Right cardiac atrium (tissue), 5 donors: ENCODE results near the gene TBC1D7. TPM values are rescaled to one million over a fixed set of nuclear protein-coding genes. Genes with fewer than 3 reads are reported as not detected.

ENCODE experiments used
- ATAC-seq, 2 donors: fragments of 200-7000 bp; cut with Tn5 transposase; one replicate each; pipeline versions ENCODE4 v1.8.0 to v1.9.1; 2020; ENCODE audit warnings: moderate library complexity in 2 of 2, mild to moderate bottlenecking in 1 of 2
- DNase-seq, 3 donors: peaks; one replicate each; pipeline ENCODE4 v3.0.0-alpha.2; 2020
- H3K27ac ChIP-seq: one replicate; pipeline ENCODE4 v1.5.1; 2013; ENCODE audit warnings: mild to moderate bottlenecking, low read length, control low read depth, moderate library complexity
- H3K27me3 ChIP-seq: one replicate; pipeline ENCODE4 v1.6.1; 2013; ENCODE audit not compliant: control insufficient read depth, insufficient read depth
- H3K4me1 ChIP-seq: one replicate; pipeline ENCODE4 v1.6.1; 2013; ENCODE audit warnings: low read length; ENCODE audit not compliant: control insufficient read depth, insufficient read depth
- H3K4me3 ChIP-seq: one replicate; pipeline ENCODE4 v1.5.1; 2013; ENCODE audit warnings: low read length, control low read depth
- H3K9me3 ChIP-seq: one replicate; pipeline ENCODE4 v1.6.1; 2013; ENCODE audit warnings: low read length; ENCODE audit not compliant: control insufficient read depth
- WGBS: extraction: QIAGEN DNeasy Blood & Tissue Kit; methylation state at CpG from one replicate; pipeline ENCODE4 v1.1.7; 2013; 5-methylcytosine and 5-hydroxymethylcytosine counted together
- intact Hi-C, 4 donors: fragments of 100-400 bp; cut with DNase I; formaldehyde crosslinking; loops; one replicate each; pipeline versions ENCODE4 v1.11.0 to v1.14.0; 2022 to 2023
- polyA plus RNA-seq: library from polyadenylated mRNA; stranded (reverse); fragments of 200-250 nt; gene quantifications from one replicate; pipeline ENCODE4 v1.2.3, GENCODE V29; 2013
- total RNA-seq, 4 donors: library from RNA; stranded (reverse); fragmentation: NEBNext Ultra II Directional; extraction: Animal tissue kit (Norgen Biotek cat#: 25700); gene quantifications; one replicate each; pipeline ENCODE4 v1.2.1, GENCODE V29; 2021
- donor health status: healthy with polysubstance abuse.
- donor health status: DM: no; HTN: yes; CAD: no.
- donor health status: DM: no; HTN: no; CAD: no.
- donor health status: DM: no; HTN: yes; CAD: no; lungs with severe emphysema.
- donor health status: DM: yes; HTN: yes; CAD: no.

The TBC1D7 gene
- total and polyA plus RNA-seq, 5 donors, result 21.0 to 41.8 (median 26.2) TPM

GRCh38 chr6:13318821-13319220, 9.5 kb downstream of the TBC1D7 start:
- H3K4me3 ChIP-seq, result no peak overlapping the region
- ATAC-seq (no peak), DNase-seq (no peak)
- no peaks in the 10 kb centered on the region for H3K9me3 ChIP-seq
- intact Hi-C loops, result no loop called here
- 76% methylated on average over 2 of the region's 2 CpGs for WGBS
- H3K27me3 ChIP-seq, result no peaks in the 10 kb centered on the region
- H3K4me1 ChIP-seq, result no peaks in the 10 kb centered on the region
- H3K27ac ChIP-seq, result no peak overlapping the region

GRCh38 chr6:13315896-13316295, 12.4 kb downstream of the TBC1D7 start:
- H3K27ac ChIP-seq, result no peak overlapping the region
- intact Hi-C loops, result no loop called here
- no peaks in the 10 kb centered on the region for H3K27me3 ChIP-seq
- H3K4me3 ChIP-seq, result no peak overlapping the region
- DNase-seq (no peak), ATAC-seq (no peak)
- H3K4me1 ChIP-seq, result no peaks in the 10 kb centered on the region
- 98% methylated on average over 5 of the region's 5 CpGs for WGBS
- H3K9me3 ChIP-seq, result no peaks in the 10 kb centered on the region

DNA sequence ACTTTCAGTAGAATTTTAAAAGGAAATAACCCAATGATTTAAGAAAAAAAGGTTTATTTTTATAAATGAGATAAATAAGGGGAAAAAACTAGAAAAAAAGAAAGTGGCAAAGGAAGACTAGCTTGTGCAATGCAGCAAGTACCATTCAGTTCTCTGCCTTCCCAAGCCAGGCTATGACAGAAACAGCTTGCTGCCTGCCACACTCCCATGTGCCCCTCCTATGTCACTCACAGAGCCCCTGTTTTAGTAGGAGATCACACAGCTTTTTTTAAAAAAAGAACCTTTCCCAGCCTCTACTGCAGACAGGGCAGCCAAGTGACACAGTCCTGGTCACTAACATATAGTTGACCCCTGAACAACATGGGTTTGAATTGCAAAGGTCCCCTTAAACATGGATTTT, 13.5 kb downstream of the TBC1D7 start:
- Histone ChIP-seq H3K27me3 (no peaks in the 10 kb centered on the region), H3K4me1 (no peaks in the 10 kb centered on the region), H3K9me3 (no peaks in the 10 kb centered on the region), H3K4me3 (no peak overlapping the region), H3K27ac (no peak overlapping the region)
- no peak for ATAC-seq
- intact Hi-C loops, result no loop called here
- no peak for DNase-seq

DNA sequence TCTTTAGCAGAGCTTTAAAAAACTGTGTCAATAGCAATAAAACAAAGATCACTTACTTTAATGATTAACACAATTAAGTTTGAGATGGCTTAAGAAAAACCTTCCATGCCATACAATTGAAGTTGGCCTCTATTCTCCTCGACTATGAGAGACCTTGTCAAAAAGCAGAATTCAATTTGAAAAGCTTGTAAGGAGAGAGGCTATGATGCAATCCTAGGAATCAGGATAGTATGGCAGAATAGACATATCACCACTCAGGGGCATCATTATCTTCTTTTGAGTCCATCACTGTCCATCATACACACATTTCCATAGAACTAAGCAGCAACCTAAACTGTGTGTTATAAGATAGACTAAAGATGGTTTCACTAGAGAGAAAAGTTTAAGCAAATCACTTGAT, 17.2 kb downstream of the TBC1D7 start:
- ATAC-seq (no peak), DNase-seq (no peak)
- H3K27me3 ChIP-seq, result no peaks in the 10 kb centered on the region
- intact Hi-C loops, result no loop called here
- H3K4me3 ChIP-seq, result no peak overlapping the region
- H3K4me1 ChIP-seq, result no peaks in the 10 kb centered on the region
- no peak overlapping the region for H3K27ac ChIP-seq
- no peaks in the 10 kb centered on the region for H3K9me3 ChIP-seq
- WGBS, result 45% methylated on average over 1 of the region's 1 CpG

DNA sequence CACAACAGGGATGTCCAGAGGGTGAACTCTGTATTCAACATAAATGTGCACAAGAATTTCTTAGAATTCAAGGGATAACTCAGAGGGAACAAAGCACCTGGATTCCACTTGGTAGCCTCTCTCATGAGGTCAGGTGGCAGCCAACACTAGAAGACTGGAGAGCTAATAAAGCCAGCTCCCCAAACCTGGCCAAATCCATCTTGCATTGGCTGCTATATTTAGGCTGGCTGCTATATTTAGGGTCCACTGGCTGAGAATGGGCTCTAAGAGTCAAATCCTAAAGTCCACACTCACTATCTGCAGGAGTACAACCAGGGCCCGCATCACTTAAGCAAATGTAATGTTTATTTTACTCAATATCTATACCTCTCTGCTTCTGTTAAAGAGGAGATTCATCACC, 20.0 kb downstream of the TBC1D7 start:
- intact Hi-C loops, result no loop called here
- ATAC-seq (peak; percentile 43 to 66), DNase-seq (no peak)
- Histone ChIP-seq H3K27me3 (no peaks in the 10 kb centered on the region), H3K27ac (peak overlapping the region; percentile 82), H3K4me3 (no peak overlapping the region), H3K4me1 (peaks cover 2% of the 10 kb centered on the region), H3K9me3 (no peaks in the 10 kb centered on the region)
- WGBS, result 78% methylated on average over 1 of the region's 1 CpG

DNA sequence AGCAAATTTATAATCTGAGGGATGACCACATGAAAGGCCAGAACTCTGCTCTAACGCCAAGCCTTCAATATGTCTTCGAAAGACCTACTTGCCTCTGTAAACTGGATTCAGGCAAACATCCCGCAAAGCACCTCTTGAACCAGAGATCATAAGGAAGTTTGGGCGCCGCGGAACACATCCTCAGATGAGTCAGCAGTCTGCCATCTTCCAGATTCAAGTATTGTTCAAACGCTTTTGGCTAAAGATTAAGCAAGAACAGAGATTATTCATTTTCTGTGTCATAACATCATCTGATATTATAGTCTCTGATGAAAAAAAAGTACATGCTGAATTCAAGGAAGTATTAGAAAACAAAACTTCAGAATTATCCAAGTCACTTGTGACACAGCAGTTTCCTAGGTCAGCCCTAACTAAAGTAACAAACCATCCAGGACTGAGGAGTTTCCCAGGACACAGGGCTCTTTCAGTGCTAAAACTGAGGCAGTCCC, 20.8 kb downstream of the TBC1D7 start:
- Histone ChIP-seq H3K27me3 (no peaks in the 10 kb centered on the region), H3K4me3 (no peak overlapping the region), H3K9me3 (no peaks in the 10 kb centered on the region), H3K4me1 (peaks cover 9% of the 10 kb centered on the region), H3K27ac (peak overlapping the region; percentile 82)
- DNase-seq, result no peak
- no peak for ATAC-seq
- WGBS, result 78% methylated on average over 7 of the region's 7 CpGs
- intact Hi-C loops, result no loop called here

GRCh38 chr6:13305791-13306190, 22.5 kb downstream of the TBC1D7 start:
- ATAC-seq (no peak), DNase-seq (no peak)
- no peaks in the 10 kb centered on the region for H3K27me3 ChIP-seq
- WGBS, result 89% methylated on average over 1 of the region's 1 CpG
- H3K4me3 ChIP-seq, result no peak overlapping the region
- H3K9me3 ChIP-seq, result no peaks in the 10 kb centered on the region
- intact Hi-C loops, result no loop called here
- H3K27ac ChIP-seq, result no peak overlapping the region
- H3K4me1 ChIP-seq, result peaks cover 11% of the 10 kb centered on the region

GRCh38 chr6:13305288-13305687, 23.0 kb downstream of the TBC1D7 start:
- no peaks in the 10 kb centered on the region for H3K9me3 ChIP-seq
- H3K4me3 ChIP-seq, result no peak overlapping the region
- peaks cover 11% of the 10 kb centered on the region for H3K4me1 ChIP-seq
- no peak for DNase-seq
- peak overlapping the region; percentile 17 for H3K27ac ChIP-seq
- intact Hi-C loops, result no loop called here
- 84% methylated on average over 4 of the region's 4 CpGs for WGBS
- no peaks in the 10 kb centered on the region for H3K27me3 ChIP-seq
- no peak for ATAC-seq

DNA sequence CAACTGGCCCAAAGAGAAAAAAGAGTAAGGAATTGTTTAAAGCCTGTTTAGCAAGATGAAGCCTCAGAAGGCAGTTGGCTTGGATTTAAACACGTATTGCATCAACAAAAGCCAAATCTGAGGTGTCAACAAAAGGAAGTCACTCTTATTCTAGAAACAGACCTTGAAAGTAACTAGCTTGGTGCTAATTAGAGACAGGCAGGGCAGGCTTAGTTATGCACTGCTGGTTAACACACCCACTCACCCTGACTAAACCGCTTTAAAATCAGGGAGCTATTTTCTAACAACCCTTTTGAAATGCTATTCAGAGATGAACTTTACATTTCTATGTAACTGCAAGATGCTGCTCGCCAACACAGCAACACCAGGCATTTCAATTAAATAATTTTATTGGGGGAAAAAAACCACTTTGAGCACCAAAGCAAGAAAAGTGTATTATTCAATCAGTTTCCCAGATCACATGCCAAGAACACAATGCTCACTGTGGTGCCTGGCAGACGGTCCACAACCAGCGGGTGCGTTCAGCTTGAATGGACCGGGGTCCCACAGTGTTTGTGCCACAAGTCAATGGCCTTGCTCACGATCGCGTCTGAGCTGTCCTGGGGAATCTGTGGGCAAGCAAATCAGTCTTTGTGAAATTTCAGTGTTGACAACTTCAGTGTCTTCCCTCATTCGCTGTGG, 23.6 kb downstream of the TBC1D7 start:
- no peak for ATAC-seq
- Histone ChIP-seq H3K27me3 (no peaks in the 10 kb centered on the region), H3K4me1 (peaks cover 11% of the 10 kb centered on the region), H3K27ac (peak overlapping the region; percentile 17), H3K9me3 (no peaks in the 10 kb centered on the region), H3K4me3 (no peak overlapping the region)
- WGBS, result 83% methylated on average over 11 of the region's 11 CpGs
- DNase-seq, result no peak
- intact Hi-C loops, result no loop called here

GRCh38 chr6:13304101-13304500, 24.2 kb downstream of the TBC1D7 start:
- intact Hi-C loops, result no loop called here
- Histone ChIP-seq H3K27ac (peak overlapping the region; percentile 81), H3K4me1 (peaks cover 11% of the 10 kb centered on the region), H3K4me3 (no peak overlapping the region), H3K9me3 (no peaks in the 10 kb centered on the region), H3K27me3 (no peaks in the 10 kb centered on the region)
- no peak for ATAC-seq
- 59% methylated on average over 6 of the region's 6 CpGs for WGBS
- DNase-seq, result no peak

- Histone ChIP-seq H3K9me3 (no peaks in the 10 kb centered on the region), H3K4me1 (peaks cover 11% of the 10 kb centered on the region), H3K4me3 (no peak overlapping the region), H3K27ac (peak overlapping the region; percentile 85), H3K27me3 (no peaks in the 10 kb centered on the region)
- intact Hi-C loops, result no loop called here
- DNase-seq (peak; percentile 84 to 93 (median 88)), ATAC-seq (peak; percentile 78)
- WGBS, result 19% methylated on average over 7 of the region's 7 CpGs
These were observed 24.7 kb downstream of the TBC1D7 start for GRCh38 chr6:13303668-13304017.
